Frontal cortex (tissue), 4 donors: Measurements from ENCODE around the gene DCP2. TPM values are rescaled to one million over a fixed set of nuclear protein-coding genes. Genes with fewer than 3 reads are reported as not detected.

Experiments
- DNase-seq, 2 donors: peaks; one replicate each; pipeline ENCODE4 v3.0.0; 2012; ENCODE audit warnings: low spot score in 2 of 2
- FAIRE-seq: peaks from 2 replicates; lab custom pipeline; 2012; peaks lifted over from hg19 to GRCh38; lab: Jason Lieb, UNC
- total RNA-seq: library from RNA; depleted of rRNA; stranded (reverse); fragments of >200 nt; gene quantifications from one replicate; pipeline ENCODE4 v1.2.3, GENCODE V29; 2014
- donor health status: control.
- donor health status: control.
- donor health status: control.

DCP2 gene
- total RNA-seq, 1 donor from 2014 or later = 118 TPM

- FAIRE-seq = no peak
Observed at GRCh38 chr5:113061846-113062780, 85.5 kb downstream of the DCP2 start.

GRCh38 chr5:113062869-113063508 is 86.4 kb downstream of the DCP2 start:
- FAIRE-seq = no peak
- DNase-seq = no peak

More at GRCh38 chr5:113061846-113062780, 85.5 kb downstream of the DCP2 start:
- DNase-seq = no peak

- DNase-seq (no peak), FAIRE-seq (no peak)
Observed at GRCh38 chr5:113063927-113064326, 87.3 kb downstream of the DCP2 start.

GRCh38 chr5:113064806-113065205 is 88.2 kb downstream of the DCP2 start:
- DNase-seq (no peak), FAIRE-seq (no peak)

- FAIRE-seq = no peak
- no peak for DNase-seq
Observed at GRCh38 chr5:113065626-113066025, 89.0 kb downstream of the DCP2 start.

- no peak for FAIRE-seq
- DNase-seq = no peak
Observed at GRCh38 chr5:113067635-113068344, 91.2 kb downstream of the DCP2 start.

GRCh38 chr5:113068559-113068958 is 92.0 kb downstream of the DCP2 start:
- DNase-seq (no peak), FAIRE-seq (no peak)

Other genes with a start within 250 kb of the DCP2 start
- gene APC, start 238.9 kb upstream of the DCP2 start, total RNA-seq = 301 TPM
- gene SRP19, start 115.5 kb upstream of the DCP2 start, total RNA-seq = 39.1 TPM
- gene REEP5, start 54.6 kb upstream of the DCP2 start, total RNA-seq = 97.4 TPM